Skeletal muscle tissue (tissue), 4 donors: ENCODE data around the gene SCGB1C2. TPM values are rescaled to one million over a fixed set of nuclear protein-coding genes. Genes with fewer than 3 reads are reported as not detected.
A peak's percentile ranks its signal among the peaks of the same experiment; 100 is the strongest.

Experiments
- H3K27ac ChIP-seq: one replicate; pipeline ENCODE4 v1.7.0; 2013; ENCODE audit warnings: mild to moderate bottlenecking, low read depth, low read length, inconsistent platforms
- H3K27me3 ChIP-seq, 3 donors: one replicate each; pipeline ENCODE4 v1.7.0; 2013; ENCODE audit warnings: low read length in 3 of 3; ENCODE audit not compliant: control insufficient read depth in 3 of 3, insufficient read depth in 3 of 3
- H3K36me3 ChIP-seq, 3 donors: one replicate each; pipeline ENCODE4 v1.7.0; 2013; ENCODE audit warnings: low read length in 3 of 3; ENCODE audit not compliant: control insufficient read depth in 3 of 3, insufficient read depth in 3 of 3
- H3K4me1 ChIP-seq, 3 donors: one replicate each; pipeline ENCODE4 v1.7.0; 2013; ENCODE audit warnings: low read length in 3 of 3, mild to moderate bottlenecking in 3 of 3; ENCODE audit not compliant: control insufficient read depth in 3 of 3, insufficient read depth in 3 of 3
- H3K4me3 ChIP-seq, 3 donors: one replicate each; pipeline ENCODE4 v1.7.0; 2013; ENCODE audit warnings: low read length in 3 of 3
- H3K9ac ChIP-seq, 3 donors: one replicate each; pipeline ENCODE4 v1.7.0; 2013; ENCODE audit warnings: low read length in 3 of 3, mild to moderate bottlenecking in 3 of 3, moderate library complexity in 2 of 3, low read depth in 1 of 3
- H3K9me3 ChIP-seq, 3 donors: one replicate each; pipeline ENCODE4 v1.7.0; 2013; ENCODE audit warnings: low read length in 3 of 3; ENCODE audit not compliant: control insufficient read depth in 3 of 3
- total RNA-seq: library from RNA; depleted of rRNA; stranded (reverse); fragments of >200 nt; gene quantifications from one replicate; pipeline ENCODE4 v1.2.3, GENCODE V29; 2014
- donor health status: Osteomylitis.

Gene SCGB1C2
- total RNA-seq, 1 donor from 2014 or later = not detected

- no peaks in the 10 kb centered on the region for H3K4me1 ChIP-seq
- H3K9ac ChIP-seq = no peak overlapping the region
- H3K4me3 ChIP-seq = no peak overlapping the region
- no peaks in the 10 kb centered on the region for H3K9me3 ChIP-seq
- peaks cover 0 to 4% (median 3%) of the 10 kb centered on the region in 3 donors for H3K27me3 ChIP-seq
- H3K27ac ChIP-seq = no peak overlapping the region
- H3K36me3 ChIP-seq = no peaks in the 10 kb centered on the region
These were observed 32.8 kb downstream of the SCGB1C2 start for GRCh38 chr17:170130-170670.

GRCh38 chr17:171871-172270, 34.5 kb downstream of the SCGB1C2 start:
- Histone ChIP-seq H3K4me3 (no peak overlapping the region), H3K36me3 (no peaks in the 10 kb centered on the region), H3K9me3 (no peaks in the 10 kb centered on the region), H3K9ac (no peak overlapping the region), H3K27ac (no peak overlapping the region), H3K27me3 (peaks cover 0 to 5% (median 3%) of the 10 kb centered on the region in 3 donors), H3K4me1 (no peaks in the 10 kb centered on the region)

- Histone ChIP-seq H3K36me3 (no peaks in the 10 kb centered on the region), H3K27me3 (peaks cover 0 to 5% (median 3%) of the 10 kb centered on the region in 3 donors), H3K4me1 (no peaks in the 10 kb centered on the region), H3K4me3 (no peak overlapping the region), H3K27ac (no peak overlapping the region), H3K9ac (no peak overlapping the region), H3K9me3 (no peaks in the 10 kb centered on the region)
These were observed 35.0 kb downstream of the SCGB1C2 start for GRCh38 chr17:172401-172800.

GRCh38 chr17:173166-173911, 36.0 kb downstream of the SCGB1C2 start:
- Histone ChIP-seq H3K4me3 (no peak overlapping the region), H3K27ac (no peak overlapping the region), H3K9me3 (no peaks in the 10 kb centered on the region), H3K27me3 (peaks cover 0 to 13% (median 3%) of the 10 kb centered on the region in 3 donors), H3K36me3 (no peaks in the 10 kb centered on the region), H3K9ac (no peak overlapping the region), H3K4me1 (peaks cover 0 to 2% (median 0%) of the 10 kb centered on the region in 3 donors)

DNA sequence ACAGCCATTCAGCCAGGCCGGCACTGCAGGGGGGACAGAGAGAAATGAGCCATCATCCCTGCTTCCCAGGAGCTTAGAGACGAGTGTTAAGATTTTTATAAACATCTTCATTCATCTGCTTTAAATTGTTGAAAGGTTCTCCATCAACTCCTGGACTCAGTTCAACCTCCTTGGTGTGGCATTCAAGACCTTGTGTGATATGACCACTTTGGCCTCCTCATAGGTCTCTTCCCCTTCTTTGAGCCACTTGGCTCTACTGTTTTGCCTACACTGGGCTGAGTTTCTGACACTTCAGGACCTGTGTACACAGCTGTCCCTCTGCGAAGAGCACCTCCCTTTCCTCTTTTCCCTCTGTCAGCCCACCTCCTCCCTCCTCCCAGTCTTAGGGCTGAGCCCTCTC, 39.8 kb downstream of the SCGB1C2 start:
- H3K27ac ChIP-seq = no peak overlapping the region
- H3K27me3 ChIP-seq = peaks cover 6 to 33% (median 19%) of the 10 kb centered on the region in 3 donors
- H3K9ac ChIP-seq = no peak overlapping the region
- H3K4me1 ChIP-seq = peaks cover 7 to 10% (median 10%) of the 10 kb centered on the region in 3 donors
- H3K9me3 ChIP-seq = no peaks in the 10 kb centered on the region
- H3K4me3 ChIP-seq = no peak overlapping the region
- H3K36me3 ChIP-seq = no peaks in the 10 kb centered on the region

GRCh38 chr17:177762-178161, 40.4 kb downstream of the SCGB1C2 start:
- Histone ChIP-seq H3K4me3 (no peak overlapping the region), H3K9me3 (no peaks in the 10 kb centered on the region), H3K27me3 (peaks cover 12 to 38% (median 23%) of the 10 kb centered on the region in 3 donors), H3K27ac (no peak overlapping the region), H3K4me1 (peaks cover 8 to 11% (median 10%) of the 10 kb centered on the region in 3 donors), H3K36me3 (no peaks in the 10 kb centered on the region), H3K9ac (no peak overlapping the region)

DNA sequence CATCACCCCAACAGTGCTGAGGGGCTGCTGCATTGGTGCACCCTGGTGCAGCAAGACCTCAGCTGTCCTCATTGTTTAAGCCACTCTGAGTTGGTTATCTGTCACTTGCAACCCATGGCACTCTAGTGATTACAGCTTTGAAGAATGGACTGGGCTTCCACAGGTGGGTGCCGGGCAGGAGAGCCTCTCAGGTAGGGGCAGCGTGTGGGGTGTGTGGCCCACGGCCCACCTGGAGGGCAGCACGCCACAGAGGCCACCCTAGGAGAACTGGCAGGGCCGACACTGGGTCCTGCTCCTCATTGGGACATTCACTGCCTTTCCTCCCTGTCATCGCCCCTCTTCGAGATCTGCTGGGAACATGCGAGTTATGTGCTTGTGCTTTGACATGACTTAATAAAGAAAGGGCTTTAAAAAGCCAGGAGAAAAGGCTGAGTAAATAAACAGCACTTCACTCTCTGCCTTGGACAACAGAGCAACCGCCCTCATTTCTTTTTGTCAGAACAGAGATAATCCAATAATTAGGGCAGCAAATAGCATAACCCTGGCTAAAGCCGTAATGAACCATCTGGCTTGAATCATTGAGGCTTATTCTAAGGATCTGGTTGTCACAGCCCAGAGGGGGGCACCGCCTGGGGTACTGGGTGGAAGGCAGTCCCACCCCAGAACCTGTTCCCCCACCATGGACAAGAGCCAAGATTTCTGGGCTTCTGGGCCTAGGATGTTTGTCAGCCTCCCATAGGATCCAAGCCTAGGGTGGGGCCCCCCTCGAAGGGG, 41.1 kb downstream of the SCGB1C2 start:
- Histone ChIP-seq H3K4me3 (no peak overlapping the region), H3K27ac (no peak overlapping the region), H3K36me3 (no peaks in the 10 kb centered on the region), H3K9me3 (no peaks in the 10 kb centered on the region), H3K27me3 (peaks cover 13 to 45% (median 28%) of the 10 kb centered on the region in 3 donors), H3K9ac (peak overlapping the region in 1 of 3 donors; percentile 50), H3K4me1 (peaks cover 8 to 11% (median 10%) of the 10 kb centered on the region in 3 donors)

- Histone ChIP-seq H3K9ac (peak overlapping the region in 2 of 3 donors; percentile 45 to 50), H3K4me1 (peaks cover 8 to 11% (median 10%) of the 10 kb centered on the region in 3 donors), H3K27me3 (peaks cover 13 to 49% (median 33%) of the 10 kb centered on the region in 3 donors), H3K36me3 (no peaks in the 10 kb centered on the region), H3K9me3 (no peaks in the 10 kb centered on the region), H3K27ac (peak overlapping the region; percentile 56), H3K4me3 (no peak overlapping the region)
These were observed 41.7 kb downstream of the SCGB1C2 start for GRCh38 chr17:179066-179432.

DNA sequence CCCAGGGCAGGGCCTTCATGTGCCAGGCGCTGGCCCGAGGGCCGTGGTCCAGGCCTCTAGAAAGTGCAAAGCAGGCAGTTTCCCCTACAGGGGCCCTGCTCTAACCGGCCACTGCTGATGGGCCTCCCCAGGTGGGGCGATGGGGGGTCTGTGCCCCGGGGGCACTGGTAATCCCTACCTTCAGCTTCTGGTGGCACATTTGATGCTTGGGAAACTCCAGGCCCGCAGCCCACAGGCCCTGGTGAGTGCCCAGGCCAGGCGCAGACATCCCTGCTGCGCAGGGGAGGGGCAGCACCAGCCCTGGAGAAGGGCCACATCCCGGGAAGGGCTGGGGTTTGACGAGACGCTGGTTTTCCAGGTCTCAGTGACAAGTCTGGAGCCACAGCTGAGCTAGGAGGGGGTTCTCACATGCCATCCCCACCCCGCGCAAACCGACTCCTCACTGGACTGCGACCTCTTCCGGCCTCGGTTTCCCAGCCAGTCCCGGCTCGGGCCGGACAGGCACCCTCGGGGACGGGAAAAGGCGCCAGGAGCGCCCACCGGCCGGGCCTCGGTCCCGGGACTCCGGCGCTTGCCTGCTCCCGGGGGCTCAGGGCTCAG, 42.5 kb downstream of the SCGB1C2 start:
- Histone ChIP-seq H3K27ac (peak overlapping the region; percentile 56), H3K9ac (peak overlapping the region in 2 of 3 donors; percentile 40 to 45), H3K27me3 (peaks cover 13 to 51% (median 35%) of the 10 kb centered on the region in 3 donors), H3K4me3 (peak overlapping the region in 2 of 3 donors; percentile 14 to 58), H3K4me1 (peaks cover 8 to 11% (median 10%) of the 10 kb centered on the region in 3 donors), H3K36me3 (no peaks in the 10 kb centered on the region), H3K9me3 (no peaks in the 10 kb centered on the region)
